ENCODE results near the gene VPS13D.

The VPS13D gene

GRCh38 chr1:12341667-12342066 is 111.8 kb downstream of the VPS13D start:
- DNase-seq: no peak

- DNase-seq: no peak
These were observed 112.7 kb downstream of the VPS13D start for GRCh38 chr1:12342401-12343003.

- DNase-seq: no peak
These were observed 114.1 kb downstream of the VPS13D start for GRCh38 chr1:12343823-12344487.

GRCh38 chr1:12344596-12345349 is 114.9 kb downstream of the VPS13D start:
- no peak for DNase-seq

GRCh38 chr1:12345350-12346217 is 115.8 kb downstream of the VPS13D start:
- DNase-seq: no peak

- DNase-seq: no peak
These were observed 116.8 kb downstream of the VPS13D start for GRCh38 chr1:12346483-12347151.

- no peak for DNase-seq
These were observed 118.3 kb downstream of the VPS13D start for GRCh38 chr1:12348113-12348512.

GRCh38 chr1:12353981-12354380 is 124.2 kb downstream of the VPS13D start:
- DNase-seq: no peak

GRCh38 chr1:12356004-12356890 is 126.4 kb downstream of the VPS13D start:
- DNase-seq: no peak

GRCh38 chr1:12358499-12358898 is 128.7 kb downstream of the VPS13D start:
- no peak for DNase-seq

- no peak for DNase-seq
These were observed 129.7 kb downstream of the VPS13D start for GRCh38 chr1:12359359-12360133.

- no peak for DNase-seq
These were observed 138.8 kb downstream of the VPS13D start for GRCh38 chr1:12368646-12369045.

- no peak for DNase-seq
These were observed 139.4 kb downstream of the VPS13D start for GRCh38 chr1:12369258-12369657.

GRCh38 chr1:12370333-12370975 is 140.6 kb downstream of the VPS13D start:
- no peak for DNase-seq

GRCh38 chr1:12371053-12371452 is 141.2 kb downstream of the VPS13D start:
- DNase-seq: no peak

- no peak for DNase-seq
These were observed 142.3 kb downstream of the VPS13D start for GRCh38 chr1:12372180-12372579.

GRCh38 chr1:12372761-12373160 is 142.9 kb downstream of the VPS13D start:
- no peak for DNase-seq

- DNase-seq: no peak
These were observed 145.5 kb downstream of the VPS13D start for GRCh38 chr1:12375133-12375829.

GRCh38 chr1:12376236-12377045 is 146.6 kb downstream of the VPS13D start:
- no peak for DNase-seq
